B cell (primary cell): ENCODE measurements around the gene ATP8A1. TPM values are rescaled to one million over a fixed set of nuclear protein-coding genes. Genes with fewer than 3 reads are reported as not detected.

Experiments
- ATAC-seq: fragments of 200-7000 bp; cut with Tn5 transposase; one replicate; pipeline ENCODE4 v1.10.0; 2021; ENCODE audit warnings: low read depth, mild to moderate bottlenecking, moderate number of reproducible peaks, moderate library complexity
- CTCF ChIA-PET: fragments of 350-600 bp; sonication (Branson Sonifier 250); formaldehyde crosslinking; loops from one replicate; lab custom pipeline; 2021; ENCODE audit warnings: antibody characterized with exemption, inconsistent platforms; lab: Charles Lee
- POLR2A ChIA-PET: fragments of 350-600 bp; sonication (Branson Sonifier 250); formaldehyde crosslinking; loops from one replicate; lab custom pipeline; 2021; ENCODE audit warnings: antibody characterized with exemption; lab: Charles Lee
- DNase-seq: peaks from one replicate; pipeline ENCODE4 v3.0.0; 2013
- H2AFZ ChIP-seq: 2 replicates; pipeline ENCODE4 v1.6.1; 2012; ENCODE audit warnings: mild to moderate bottlenecking, low read depth, low read length; ENCODE audit not compliant: insufficient read depth, poor library complexity, severe bottlenecking
- H3K27ac ChIP-seq, 2 donors: 1 replicate in 1 of 2; 2 replicates in 1 of 2; pipeline ENCODE4 v1.5.1; 2012 to 2013; ENCODE audit warnings: low read length in 2 of 2, mild to moderate bottlenecking in 2 of 2, moderate library complexity in 1 of 2
- H3K27me3 ChIP-seq, 4 experiments: fragments of 200-600 bp in 1 of 4; sonication (generic) in 1 of 4; replicated peaks in 1 of 4; 1 replicate in 2 of 4; 2 replicates in 2 of 4; pipeline versions ENCODE4 v1.6.1 to v1.7.0; 2013 to 2016; ENCODE audit warnings: low read length in 3 of 4, mild to moderate bottlenecking in 2 of 4, mixed read lengths in 1 of 4, moderate library complexity in 1 of 4; ENCODE audit not compliant: insufficient read depth in 4 of 4, control insufficient read depth in 3 of 4; ENCODE audit errors: control extremely low read depth in 1 of 4
- H3K36me3 ChIP-seq, 2 experiments: replicated peaks in 1 of 2; 1 replicate in 1 of 2; 2 replicates in 1 of 2; pipeline versions ENCODE4 v1.6.1 to v1.7.1; 2013; ENCODE audit warnings: low read length in 1 of 2; ENCODE audit not compliant: insufficient read depth in 2 of 2, control insufficient read depth in 1 of 2; ENCODE audit errors: control extremely low read depth in 1 of 2, extremely low read depth in 1 of 2
- H3K4me1 ChIP-seq, 2 donors: fragments of 200-600 bp in 1 of 2; sonication (generic) in 1 of 2; 1 replicate in 1 of 2; 2 replicates in 1 of 2; pipeline versions ENCODE4 v1.5.1 to v1.6.1; 2013 to 2017; ENCODE audit warnings: low read length in 2 of 2; ENCODE audit not compliant: control insufficient read depth in 2 of 2, insufficient read depth in 2 of 2
- H3K4me2 ChIP-seq: replicated peaks from 2 replicates; pipeline ENCODE3; 2012; ENCODE audit warnings: mild to moderate bottlenecking, low read depth, low read length; ENCODE audit not compliant: poor library complexity, severe bottlenecking
- H3K4me3 ChIP-seq, 5 experiments: fragments of 200-600 bp in 1 of 5; sonication (generic) in 1 of 5; 1 replicate in 3 of 5; 2 replicates in 2 of 5; pipeline versions ENCODE4 v1.5.1 to v1.7.0; 2011 to 2016; ENCODE audit warnings: low read length in 4 of 5, mild to moderate bottlenecking in 4 of 5, low read depth in 2 of 5, control low read depth in 1 of 5, moderate library complexity in 1 of 5; ENCODE audit not compliant: insufficient read depth in 1 of 5; ENCODE audit errors: control extremely low read depth in 1 of 5, extremely low read depth in 1 of 5
- H3K79me2 ChIP-seq: fragments of 200-600 bp; sonication (generic); one replicate; pipeline ENCODE4 v1.6.0; 2016; ENCODE audit warnings: low read length; ENCODE audit not compliant: control insufficient read depth, insufficient read depth
- H3K9ac ChIP-seq: fragments of 200-600 bp; sonication (generic); 2 replicates; pipeline ENCODE4 v1.6.1; 2017; ENCODE audit warnings: mild to moderate bottlenecking, low read length, moderate library complexity
- H3K9me3 ChIP-seq, 3 donors: one replicate each; pipeline versions ENCODE4 v1.6.1 to v1.7.1; 2013; ENCODE audit warnings: low read length in 2 of 3; ENCODE audit not compliant: control insufficient read depth in 2 of 3, insufficient read depth in 1 of 3; ENCODE audit errors: control extremely low read depth in 1 of 3
- H4K20me1 ChIP-seq: 2 replicates; pipeline ENCODE4 v1.6.0; 2012; ENCODE audit warnings: mild to moderate bottlenecking, low read length; ENCODE audit not compliant: insufficient read depth, control insufficient read depth, poor library complexity, severe bottlenecking
- H3K27ac Mint-ChIP-seq: one replicate; pipeline ENCODE4 v1.8.0; 2021; ENCODE audit warnings: mixed read lengths
- H3K27me3 Mint-ChIP-seq: one replicate; pipeline ENCODE4 v1.8.0; 2021; ENCODE audit warnings: mixed read lengths
- H3K4me1 Mint-ChIP-seq: one replicate; pipeline ENCODE4 v1.8.0; 2021; ENCODE audit warnings: mixed read lengths
- H3K4me3 Mint-ChIP-seq: one replicate; pipeline ENCODE4 v1.8.0; 2021; ENCODE audit warnings: mixed read lengths
- H3K9me3 Mint-ChIP-seq: one replicate; pipeline ENCODE4 v1.8.0; 2022; ENCODE audit warnings: mixed read lengths; ENCODE audit not compliant: insufficient read depth
- EZH2 ChIP-seq: IDR thresholded peaks from 2 replicates; pipeline ENCODE4 v1.6.1; 2012; ENCODE audit warnings: borderline replicate concordance, low read depth, mild to moderate bottlenecking, moderate library complexity, low read length; ENCODE audit not compliant: insufficient read depth, poor library complexity, severe bottlenecking
- WGBS: methylation state at CpG from one replicate; pipeline ENCODE4 v1.1.5; 2013; ENCODE audit warnings: missing lambda C conversion rate; ENCODE audit not compliant: insufficient coverage; 5-methylcytosine and 5-hydroxymethylcytosine counted together
- intact Hi-C: fragments of 100-400 bp; cut with micrococcal nuclease; formaldehyde crosslinking; loops from one replicate; pipeline ENCODE4 v1.10.0; 2022
- polyA plus RNA-seq: library from polyadenylated mRNA; depleted of rRNA; stranded (reverse); fragments of >200 nt; gene quantifications from 2 replicates; pipeline ENCODE4 v1.2.3, GENCODE V29; 2012
- total RNA-seq, 2 donors: library from RNA; stranded (reverse); fragments of 120-200 nt in 1 of 2; gene quantifications; 1 replicate in 1 of 2; 2 replicates in 1 of 2; pipeline versions ENCODE4 v1.2.3 to v1.2.4, GENCODE V29; 2013 to 2022
- TF ChIP-seq, protein P1 (sequence below): fragments of 200-600 bp; IDR thresholded peaks from one replicate; pipeline ENCODE4 v1.8.0; 2022; ENCODE audit warnings: antibody characterized with exemption, mild to moderate bottlenecking

The ATP8A1 gene
- total and polyA plus RNA-seq, 2 donors (not counting 1 experiment from before 2014, with no cell fraction given): 28.7 to 51.8 TPM

DNA sequence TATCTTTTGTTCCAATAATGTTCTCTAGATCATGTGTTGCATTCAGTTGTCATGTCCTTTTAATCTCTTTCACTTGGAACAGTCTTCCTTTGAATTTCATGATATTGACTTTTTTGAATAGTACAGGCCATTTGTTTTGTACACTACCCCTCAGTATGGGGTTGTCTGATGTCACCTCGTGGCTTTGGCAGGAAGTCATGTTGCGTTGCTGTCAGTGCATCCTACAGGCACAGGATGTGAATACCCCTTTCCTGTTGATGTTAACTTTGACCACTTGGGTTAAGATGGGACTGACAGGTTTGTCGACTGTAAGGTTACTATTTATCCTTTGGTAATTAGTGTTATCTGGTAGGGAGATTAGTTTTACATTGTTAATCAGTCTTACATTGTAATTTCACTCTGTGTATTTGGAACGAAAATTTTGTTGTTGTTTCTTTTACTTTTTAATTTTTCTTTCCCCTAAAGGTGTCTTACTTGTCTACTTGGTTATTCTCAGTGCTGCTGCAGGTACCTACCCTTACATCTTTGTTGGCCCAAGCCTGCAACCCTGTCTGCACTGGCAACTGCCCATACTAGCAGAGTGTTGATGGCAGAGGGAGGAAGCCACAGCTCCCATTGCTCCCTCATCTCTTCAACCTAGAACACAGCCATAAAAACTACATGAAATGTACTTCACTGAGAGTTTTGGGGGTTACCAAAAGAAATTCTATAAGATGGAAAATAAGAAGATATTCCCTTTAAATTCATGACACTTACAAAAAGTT is 14.7 kb upstream of the ATP8A1 start:
- no peaks in the 10 kb centered on the region for H4K20me1 ChIP-seq
- Mint-ChIP-seq H3K27ac (no peak overlapping the region), H3K9me3 (no peaks in the 10 kb centered on the region), H3K4me3 (no peak overlapping the region), H3K27me3 (peaks cover 15% of the 10 kb centered on the region), H3K4me1 (peaks cover 13% of the 10 kb centered on the region)
- H3K79me2 ChIP-seq: no peaks in the 10 kb centered on the region
- H3K4me3 ChIP-seq: no peak overlapping the region
- H3K4me1 ChIP-seq: peaks cover 6 to 7% of the 10 kb centered on the region in 2 donors
- no peaks in the 10 kb centered on the region for H3K9me3 ChIP-seq
- CTCF ChIA-PET: no interaction called here
- no peaks in the 10 kb centered on the region for H3K36me3 ChIP-seq
- H3K9ac ChIP-seq: no peak overlapping the region
- DNase-seq (peak; percentile 52), ATAC-seq (no peak)
- no peak overlapping the region for H3K27ac ChIP-seq
- 0% methylated on average over 2 of the region's 4 CpGs for WGBS
- POLR2A ChIA-PET: no interaction called here
- H3K4me2 ChIP-seq: no peak overlapping the region
- peak overlapping the region; percentile 6 for H2AFZ ChIP-seq
- intact Hi-C loops: no loop called here
- no peaks in the 10 kb centered on the region for H3K27me3 ChIP-seq
- TF ChIP-seq, protein P1, sequence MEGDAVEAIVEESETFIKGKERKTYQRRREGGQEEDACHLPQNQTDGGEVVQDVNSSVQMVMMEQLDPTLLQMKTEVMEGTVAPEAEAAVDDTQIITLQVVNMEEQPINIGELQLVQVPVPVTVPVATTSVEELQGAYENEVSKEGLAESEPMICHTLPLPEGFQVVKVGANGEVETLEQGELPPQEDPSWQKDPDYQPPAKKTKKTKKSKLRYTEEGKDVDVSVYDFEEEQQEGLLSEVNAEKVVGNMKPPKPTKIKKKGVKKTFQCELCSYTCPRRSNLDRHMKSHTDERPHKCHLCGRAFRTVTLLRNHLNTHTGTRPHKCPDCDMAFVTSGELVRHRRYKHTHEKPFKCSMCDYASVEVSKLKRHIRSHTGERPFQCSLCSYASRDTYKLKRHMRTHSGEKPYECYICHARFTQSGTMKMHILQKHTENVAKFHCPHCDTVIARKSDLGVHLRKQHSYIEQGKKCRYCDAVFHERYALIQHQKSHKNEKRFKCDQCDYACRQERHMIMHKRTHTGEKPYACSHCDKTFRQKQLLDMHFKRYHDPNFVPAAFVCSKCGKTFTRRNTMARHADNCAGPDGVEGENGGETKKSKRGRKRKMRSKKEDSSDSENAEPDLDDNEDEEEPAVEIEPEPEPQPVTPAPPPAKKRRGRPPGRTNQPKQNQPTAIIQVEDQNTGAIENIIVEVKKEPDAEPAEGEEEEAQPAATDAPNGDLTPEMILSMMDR: no peak
- no peak for TF ChIP-seq EZH2

DNA sequence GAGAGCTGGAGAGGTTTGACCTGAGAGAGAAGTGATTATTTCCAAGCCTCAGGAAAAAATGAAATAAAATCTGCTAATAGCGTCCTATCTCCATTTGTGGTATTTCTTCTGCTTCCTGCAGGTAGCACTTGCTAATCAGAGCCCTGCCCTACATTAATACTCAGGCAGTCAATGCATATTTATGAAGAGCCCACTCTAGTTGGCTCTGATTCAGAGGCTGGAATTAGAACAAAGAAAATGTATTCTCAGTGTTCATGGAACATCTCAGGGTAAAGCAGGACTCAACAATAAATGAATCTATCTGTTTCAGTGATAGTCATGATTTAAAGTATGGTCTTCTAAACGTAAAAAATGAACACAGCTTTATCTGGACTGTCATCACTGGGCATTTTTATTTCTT is 1.4 kb upstream of the ATP8A1 start:
- DNase-seq (no peak), ATAC-seq (no peak)
- peaks cover 2% of the 10 kb centered on the region for H3K27me3 Mint-ChIP-seq
- Histone ChIP-seq H3K9me3 (no peaks in the 10 kb centered on the region), H2AFZ (peak overlapping the region; percentile 99), H4K20me1 (no peaks in the 10 kb centered on the region), H3K4me1 (peaks cover 21 to 26% of the 10 kb centered on the region in 2 donors), H3K4me3 (no peak overlapping the region), H3K4me2 (peak overlapping the region; percentile 87), H3K27me3 (no peaks in the 10 kb centered on the region), H3K9ac (peak overlapping the region; percentile 73), H3K36me3 (no peaks in the 10 kb centered on the region), H3K27ac (peak overlapping the region; percentile 90 to 92), H3K79me2 (peaks cover 35% of the 10 kb centered on the region)
- H3K27ac Mint-ChIP-seq: peak overlapping the region; percentile 81
- intact Hi-C loops: loop anchor here (5.0 kb wide), 3 partner anchors 66 to 721 kb away; partner anchors contain the start of genes BEND4 and TMEM33
- peaks cover 40% of the 10 kb centered on the region for H3K4me1 Mint-ChIP-seq
- ChIA-PET CTCF (interaction anchor here (0.7 to 1.8 kb wide), 5 partner anchors 9 to 138 kb away, joined by 3 to 5 read pairs (median 3); no protein-coding TSS in a partner anchor), POLR2A (interaction anchor here (3.0 to 3.1 kb wide), 2 partner anchors 22 to 30 kb away, joined by 25 to 26 read pairs; no protein-coding TSS in a partner anchor)
- no peaks in the 10 kb centered on the region for H3K9me3 Mint-ChIP-seq
- H3K4me3 Mint-ChIP-seq: peak overlapping the region; percentile 99
- 40% methylated on average over 1 of the region's 2 CpGs for WGBS
- TF ChIP-seq EZH2: no peak
- TF ChIP-seq, protein P1: no peak
